GM12873 (cell line): ENCODE data around the gene GLOD4.
A peak's percentile ranks its signal among the peaks of the same experiment; 100 is the strongest.

ENCODE experiments used
- CTCF ChIP-seq: IDR thresholded peaks from 2 replicates; pipeline ENCODE4 v1.5.1; 2012; ENCODE audit warnings: low read depth, mild to moderate bottlenecking, moderate library complexity, low read length, control low read depth; ENCODE audit not compliant: insufficient read depth; ENCODE audit errors: missing control alignments

The GLOD4 gene

GRCh38 chr17:752620-753219 lies 29.4 kb downstream of the GLOD4 start:
- TF ChIP-seq CTCF = no peak

- TF ChIP-seq CTCF = peak; percentile 98
These were observed 30.0 kb downstream of the GLOD4 start, which contains the start of gene GEMIN4 for GRCh38 chr17:752002-752619. Gene GEMIN4 (minus strand): TSS chr17:752264. CDS start chr17:752142, 122 bp downstream.

- TF ChIP-seq CTCF = no peak
These were observed 30.6 kb downstream of the GLOD4 start for GRCh38 chr17:751269-752001.

DNA sequence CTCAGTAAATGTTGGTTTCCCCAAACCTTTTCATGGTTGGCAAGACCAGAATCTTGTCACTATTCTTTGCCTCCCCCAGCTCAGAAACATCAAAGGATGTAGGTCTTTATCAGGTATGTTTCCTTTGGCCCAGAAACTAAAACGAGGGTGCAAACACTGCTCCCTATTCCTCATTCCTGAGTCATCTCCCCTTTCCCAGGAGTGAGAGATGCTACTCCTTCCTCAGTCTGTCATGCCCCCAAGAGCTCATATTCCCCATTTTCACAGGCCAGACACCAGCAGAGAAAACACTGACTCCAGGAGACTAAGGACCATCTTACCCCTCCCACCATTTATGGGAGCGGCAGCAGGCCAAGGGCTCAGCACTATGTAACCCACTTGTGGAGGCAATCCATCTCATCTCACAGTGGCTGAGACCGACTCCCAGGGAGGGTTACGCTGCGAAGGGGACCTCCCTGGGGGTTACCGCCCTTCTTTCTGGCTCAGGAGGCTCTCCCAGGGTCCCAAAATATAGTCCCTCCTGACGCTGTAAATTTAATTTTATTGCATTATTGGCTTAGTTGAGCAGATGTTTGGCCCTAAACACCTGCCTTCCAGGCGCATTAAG lies 31.5 kb downstream of the GLOD4 start:
- no peak for TF ChIP-seq CTCF

DNA sequence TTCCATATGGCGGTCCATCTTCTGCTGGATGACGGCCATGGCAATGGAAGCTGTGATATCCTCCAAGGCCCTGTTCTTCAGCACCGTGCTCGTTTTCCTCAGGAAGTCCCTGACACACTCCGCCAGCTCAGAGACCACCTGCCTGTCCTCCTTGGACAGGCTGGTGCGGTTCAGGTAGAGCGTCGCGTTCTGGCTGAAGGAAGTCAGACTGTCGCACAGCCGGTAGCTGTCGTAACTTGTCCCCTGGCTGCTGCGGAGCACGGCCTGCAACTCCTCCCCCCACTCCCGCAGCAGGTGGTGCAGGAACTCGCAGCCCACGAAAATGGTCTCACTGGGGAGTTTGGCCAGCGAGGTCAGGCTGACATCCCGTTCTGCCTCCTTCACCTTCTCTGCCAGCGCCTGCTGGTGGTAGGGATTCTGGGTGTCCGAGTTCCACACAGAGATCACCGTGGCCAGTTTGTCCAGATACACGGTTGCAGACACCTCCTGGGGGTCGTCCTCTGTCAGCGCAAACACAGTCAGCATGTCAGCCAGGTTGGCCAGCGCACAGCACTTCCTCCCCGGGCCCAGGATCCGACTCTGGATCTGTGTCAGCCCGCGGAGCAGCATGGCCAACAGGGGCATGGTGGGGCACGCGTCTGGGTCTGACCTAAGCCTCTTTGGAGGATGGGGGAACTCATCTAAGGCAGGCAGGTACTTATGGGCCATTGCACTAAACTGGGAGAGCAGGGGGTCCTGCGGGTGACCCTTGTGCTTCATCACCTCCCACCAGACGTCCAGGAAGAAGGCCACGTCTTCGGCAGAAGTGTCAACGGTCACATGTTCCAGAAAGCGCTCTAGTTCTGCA lies 35.1 kb downstream of the GLOD4 start:
- no peak for TF ChIP-seq CTCF

DNA sequence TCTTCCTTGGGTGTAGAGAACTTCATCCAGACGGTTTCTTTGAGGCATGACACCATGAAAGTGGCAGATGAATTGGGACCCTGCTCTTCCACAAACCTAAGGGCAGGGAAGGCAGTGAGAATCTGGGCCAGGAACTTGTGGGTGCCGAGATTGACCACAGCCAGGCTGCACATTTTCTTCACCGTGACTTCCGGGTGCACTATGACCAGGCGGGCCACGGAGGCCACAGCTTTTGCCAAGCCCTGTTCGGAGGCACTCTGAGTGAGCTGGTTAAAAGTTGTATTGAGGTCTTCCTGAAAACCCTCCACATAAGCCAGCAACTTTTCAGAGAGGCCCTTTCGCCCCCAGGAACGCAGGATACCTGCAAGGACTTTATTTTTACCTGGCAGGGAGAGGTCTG lies 35.9 kb downstream of the GLOD4 start:
- no peak for TF ChIP-seq CTCF

DNA sequence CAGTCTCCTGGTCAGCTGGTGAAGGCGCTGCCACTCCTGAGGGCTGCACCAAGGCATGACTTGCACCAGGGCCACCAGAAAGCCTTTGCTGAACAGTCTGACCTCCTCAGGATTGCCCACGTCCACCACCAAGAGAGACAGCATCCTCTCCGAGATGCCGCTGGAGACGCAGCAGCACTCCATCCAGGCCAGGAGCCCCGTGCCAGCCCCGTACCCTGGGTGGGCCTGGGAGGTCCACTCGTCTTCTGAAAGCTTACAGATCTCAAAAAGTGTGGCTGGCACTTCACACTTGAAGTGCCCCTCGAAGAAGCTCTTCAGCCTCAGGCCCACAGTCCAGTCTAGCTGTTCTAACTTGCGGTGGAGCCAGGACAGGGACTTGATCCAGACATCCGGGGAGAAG lies 36.7 kb downstream of the GLOD4 start:
- no peak for TF ChIP-seq CTCF
